GM19240 (cell line): Measurements from ENCODE around the gene NLN.
A peak's percentile ranks its signal among the peaks of the same experiment; 100 is the strongest.
"Not testable (repeated sequence)": the region's sequence is repeated elsewhere in the genome, so short reads cannot be mapped to it uniquely, and the experiment has no call there.

Experiments used
- DNase-seq: peaks from one replicate; pipeline ENCODE4 v3.0.0; 2011; ENCODE audit warnings: low spot score; ENCODE audit not compliant: insufficient read length

The NLN gene

GRCh38 chr5:65721720-65722574 is at the start of gene NLN, which contains the start of gene SGTB:
Gene NLN, plus strand, starts transcription at chr5:65722205. Its CDS starts 169 bp downstream, at chr5:65722374.
Gene SGTB, minus strand, starts transcription at chr5:65722109. Its CDS starts 1,302 bp downstream, at chr5:65720807.
- peak; percentile 59 for DNase-seq

GRCh38 chr5:65672796-65673195 is 49.2 kb upstream of the NLN start:
- no peak for DNase-seq

- no peak for DNase-seq
These were observed 47.3 kb upstream of the NLN start for GRCh38 chr5:65674749-65675148.

- not testable (repeated sequence) for DNase-seq
These were observed 45.9 kb upstream of the NLN start for GRCh38 chr5:65676056-65676455.

GRCh38 chr5:65682148-65682547 is 39.9 kb upstream of the NLN start:
- no peak for DNase-seq

GRCh38 chr5:65693121-65693520 is 28.9 kb upstream of the NLN start:
- no peak for DNase-seq

- DNase-seq, result no peak
These were observed 26.7 kb upstream of the NLN start for GRCh38 chr5:65695162-65695755.

- no peak for DNase-seq
These were observed 26.1 kb upstream of the NLN start for GRCh38 chr5:65695896-65696295.

- DNase-seq, result no peak
These were observed 25.1 kb upstream of the NLN start for GRCh38 chr5:65696892-65697291.

- DNase-seq, result no peak
These were observed 22.7 kb upstream of the NLN start for GRCh38 chr5:65699338-65699737.

- DNase-seq, result no peak
These were observed 20.0 kb upstream of the NLN start for GRCh38 chr5:65702036-65702435.

GRCh38 chr5:65704621-65705239 is 17.3 kb upstream of the NLN start:
- DNase-seq, result no peak

- no peak for DNase-seq
These were observed 14.3 kb upstream of the NLN start for GRCh38 chr5:65707663-65708062.

GRCh38 chr5:65708145-65708544 is 13.9 kb upstream of the NLN start:
- no peak for DNase-seq

GRCh38 chr5:65718576-65719310 is 3.3 kb upstream of the NLN start:
- no peak for DNase-seq

- no peak for DNase-seq
These were observed 820 bp upstream of the NLN start for GRCh38 chr5:65721050-65721719.

- DNase-seq, result no peak
These were observed 784 bp downstream of the NLN start for GRCh38 chr5:65722575-65723403.

- DNase-seq, result no peak
These were observed 5.6 kb downstream of the NLN start for GRCh38 chr5:65727491-65728156.

GRCh38 chr5:65728218-65728617 is 6.2 kb downstream of the NLN start:
- DNase-seq, result no peak

GRCh38 chr5:65730910-65731309 is 8.9 kb downstream of the NLN start:
- DNase-seq, result no peak
